ENCODE results near the gene BAHCC1. TPM values are rescaled to one million over a fixed set of nuclear protein-coding genes. Genes with fewer than 3 reads are reported as not detected.
A peak's percentile ranks its signal among the peaks of the same experiment; 100 is the strongest.

The BAHCC1 gene
- total and polyA plus RNA-seq, 2 of the 8 experiments (the other 6 are each of a cell fraction or from before 2014, with no cell fraction given) = 0.26 to 0.58 TPM

GRCh38 chr17:81388091-81388611 lies 7.1 kb upstream of the BAHCC1 start:
- DNase-seq (ENCODE audit: low read depth in 1 of 2, low spot score in 2 of 2) = no peak
- no peak overlapping the region for H2BK20ac ChIP-seq (ENCODE audit: low read length)
- no peaks in the 10 kb centered on the region for H3K79me2 ChIP-seq (ENCODE audit: control insufficient read depth in 1 of 2, insufficient read depth in 2 of 2, low read length in 2 of 2)
- no peak overlapping the region for H2BK15ac ChIP-seq (ENCODE audit: low read length)
- H2BK120ac ChIP-seq (replicated peaks; ENCODE audit: low read depth, low read length) = no peak overlapping the region
- H3K9me3 ChIP-seq (ENCODE audit: insufficient read depth in 2 of 2, low read depth in 1 of 2, low read length in 1 of 2) = no peaks in the 10 kb centered on the region
- H3K4me1 ChIP-seq (replicated peaks in 1 of 4; ENCODE audit: control insufficient read depth in 3 of 4, insufficient read depth in 4 of 4, low read length in 3 of 4) = peaks cover 0 to 38% (median 25%) of the 10 kb centered on the region in 4 experiments; a peak in 6 of 7 replicates
- H4K5ac ChIP-seq (ENCODE audit: insufficient read length, low read depth, low read length) = no peak overlapping the region
- H3K9ac ChIP-seq (replicated peaks in 1 of 4; ENCODE audit: extremely low read depth in 1 of 4, low read depth in 3 of 4, low read length in 3 of 4) = no peak overlapping the region
- 16% methylated on average over 11 of the region's 14 CpGs; no CpG with 5 or more reads in 1 of the 2 experiments for WGBS, 2 experiments (ENCODE audit: extremely low coverage in 1 of 2, insufficient coverage in 1 of 2, insufficient read length in 1 of 2, insufficient replicate concordance in 2 of 2, low coverage in 1 of 2, low lambda C conversion rate in 2 of 2, missing lambda C conversion rate in 1 of 2)
- no peak overlapping the region for H2AFZ ChIP-seq (ENCODE audit: low read length)
- H3K4me2 ChIP-seq (ENCODE audit: insufficient read depth in 1 of 2, low read depth in 2 of 2, low read length in 2 of 2) = peak overlapping the region; percentile 71 to 94
- H3K27me3 ChIP-seq (replicated peaks in 1 of 4; ENCODE audit: control insufficient read depth in 3 of 4, extremely low read depth in 1 of 4, insufficient read depth in 3 of 4, low read length in 3 of 4) = peaks cover 68 to 99% (median 90%) of the 10 kb centered on the region in 4 experiments
- H2BK5ac ChIP-seq (ENCODE audit: low read depth, low read length) = no peak overlapping the region
- no peaks in the 10 kb centered on the region; a peak in 1 of 8 replicates for H3K36me3 ChIP-seq (ENCODE audit: control insufficient read depth in 2 of 4, insufficient read depth in 4 of 4, low read length in 3 of 4)
- no peak overlapping the region for H3K27ac ChIP-seq (ENCODE audit: low read depth, low read length)
- H3K79me1 ChIP-seq (ENCODE audit: low read depth, low read length) = no peaks in the 10 kb centered on the region
- no peak overlapping the region for H3K14ac ChIP-seq (ENCODE audit: insufficient read length)
- H3K4me3 ChIP-seq (ENCODE audit: extremely low read depth in 1 of 4, insufficient read depth in 2 of 4, low read depth in 3 of 4, low read length in 4 of 4) = peak overlapping the region in 3 of 4 experiments; percentile 44 to 67 (median 45); a peak in 4 of 8 replicates
- H3K18ac ChIP-seq (ENCODE audit: extremely low read depth, low read length) = no peak overlapping the region; the same call in 1 of the 2 replicates
- no peak overlapping the region for H2BK12ac ChIP-seq (ENCODE audit: low read depth, low read length)
- FAIRE-seq = no peak
- H2AK5ac ChIP-seq (ENCODE audit: low read depth, low read length) = no peak overlapping the region
- H3K56ac ChIP-seq (replicated peaks; ENCODE audit: insufficient read length, low read depth, low read length) = no peak overlapping the region
- ChIA-PET CTCF (ENCODE audit: partially characterized antibody) (interaction anchor here (0.7 to 0.8 kb wide), 2 partner anchors 13 to 96 kb away, joined by 4 to 6 read pairs; no protein-coding TSS in a partner anchor), POLR2A (ENCODE audit: partially characterized antibody) (interaction anchor here (1.2 kb wide), 1 partner anchor 10 kb away, joined by 4 read pairs; no protein-coding TSS in a partner anchor)
- peaks cover 20 to 28% of the 10 kb centered on the region in 2 experiments for H4K20me1 ChIP-seq (replicated peaks in 1 of 2; ENCODE audit: control insufficient read depth in 1 of 2, insufficient read depth in 2 of 2, low read length in 2 of 2)
- H4K8ac ChIP-seq (ENCODE audit: extremely low read depth, insufficient read depth, low read length) = no peak overlapping the region; the same call in 1 of the 2 replicates
- H3K23ac ChIP-seq (ENCODE audit: insufficient read length) = no peak overlapping the region
- peaks cover 13% of the 10 kb centered on the region; the same call in 1 of the 2 replicates for H3K23me2 ChIP-seq (ENCODE audit: low read depth, low read length)
- H4K91ac ChIP-seq (replicated peaks; ENCODE audit: insufficient read length, low read length) = no peak overlapping the region
- no peak overlapping the region for H3K4ac ChIP-seq (replicated peaks; ENCODE audit: insufficient read length, low read depth, low read length)
- TF ChIP-seq SUZ12 (IDR thresholded peaks at IDR 0.05; ENCODE audit: low read length) = no peak; the same call in 1 of the 2 replicates
- TF ChIP-seq SP1 (IDR thresholded peaks at IDR 0.05; ENCODE audit: low read depth, low read length) = no peak
- TF ChIP-seq NRF1 (IDR thresholded peaks at IDR 0.05; ENCODE audit: low read depth, low read length) = no peak
- TF ChIP-seq, protein P1, sequence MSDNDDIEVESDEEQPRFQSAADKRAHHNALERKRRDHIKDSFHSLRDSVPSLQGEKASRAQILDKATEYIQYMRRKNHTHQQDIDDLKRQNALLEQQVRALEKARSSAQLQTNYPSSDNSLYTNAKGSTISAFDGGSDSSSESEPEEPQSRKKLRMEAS (IDR thresholded peaks at IDR 0.05) = peak; percentile 48
- TF ChIP-seq, protein P2, sequence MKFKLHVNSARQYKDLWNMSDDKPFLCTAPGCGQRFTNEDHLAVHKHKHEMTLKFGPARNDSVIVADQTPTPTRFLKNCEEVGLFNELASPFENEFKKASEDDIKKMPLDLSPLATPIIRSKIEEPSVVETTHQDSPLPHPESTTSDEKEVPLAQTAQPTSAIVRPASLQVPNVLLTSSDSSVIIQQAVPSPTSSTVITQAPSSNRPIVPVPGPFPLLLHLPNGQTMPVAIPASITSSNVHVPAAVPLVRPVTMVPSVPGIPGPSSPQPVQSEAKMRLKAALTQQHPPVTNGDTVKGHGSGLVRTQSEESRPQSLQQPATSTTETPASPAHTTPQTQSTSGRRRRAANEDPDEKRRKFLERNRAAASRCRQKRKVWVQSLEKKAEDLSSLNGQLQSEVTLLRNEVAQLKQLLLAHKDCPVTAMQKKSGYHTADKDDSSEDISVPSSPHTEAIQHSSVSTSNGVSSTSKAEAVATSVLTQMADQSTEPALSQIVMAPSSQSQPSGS (IDR thresholded peaks at IDR 0.05; ENCODE audit: low read length) = no peak

Measured in H1 (cell line).